GM12878 (cell line): ENCODE data around the gene PLCG2. TPM values are rescaled to one million over a fixed set of nuclear protein-coding genes. Genes with fewer than 3 reads are reported as not detected.

ENCODE experiments used
- BCLAF1 ChIP-seq: fragments of 450-650 bp; IDR thresholded peaks from 2 replicates; pipeline ENCODE4 v1.6.1; 2017; ENCODE audit warnings: antibody characterized with exemption, mild to moderate bottlenecking, moderate library complexity
- CBX5 ChIP-seq: sonication (generic); IDR thresholded peaks from 2 replicates; pipeline ENCODE4 v1.6.1; 2016; ENCODE audit warnings: low read depth, moderate library complexity, mild to moderate bottlenecking, inconsistent platforms
- CEBPB ChIP-seq, 2 experiments: fragments of 150-350 bp in 1 of 2; IDR thresholded peaks; 2 replicates each; pipeline ENCODE4 v1.6.1; 2012 to 2014; ENCODE audit warnings: low read depth in 2 of 2, low read length in 2 of 2, borderline replicate concordance in 1 of 2, inconsistent platforms in 1 of 2
- EED ChIP-seq: sonication (generic); IDR thresholded peaks from 2 replicates; pipeline ENCODE4 v1.6.1; 2016; ENCODE audit warnings: antibody characterized with exemption, low read depth
- EGR1 ChIP-seq, 2 experiments: IDR thresholded peaks; 1 replicate in 1 of 2; 2 replicates in 1 of 2; pipeline ENCODE4 v1.6.1; 2011 to 2012; ENCODE audit warnings: low read depth in 2 of 2, low read length in 2 of 2, borderline replicate concordance in 1 of 2, mild to moderate bottlenecking in 1 of 2, moderate library complexity in 1 of 2
- ESRRA ChIP-seq: IDR thresholded peaks from 2 replicates; pipeline ENCODE4 v1.6.1; 2012; ENCODE audit warnings: mild to moderate bottlenecking, low read length, improper control_type of control experiment
- ETV6 ChIP-seq, 2 experiments: fragments of 450-650 bp in 1 of 2; IDR thresholded peaks in 1 of 2; conservative IDR thresholded peaks in 1 of 2; 2 replicates each; pipeline ENCODE4 v1.6.1; 2014; ENCODE audit warnings: antibody characterized with exemption in 1 of 2, borderline replicate concordance in 1 of 2, low read depth in 1 of 2, mild to moderate bottlenecking in 1 of 2, moderate library complexity in 1 of 2
- FOXK2 ChIP-seq: fragments of 450-650 bp; IDR thresholded peaks from 2 replicates; pipeline ENCODE4 v1.6.1; 2017; ENCODE audit warnings: mild to moderate bottlenecking, moderate library complexity
- IKZF2 ChIP-seq, 2 experiments: fragments of 450-650 bp; IDR thresholded peaks; 2 replicates each; pipeline ENCODE4 v1.6.1; 2017; ENCODE audit warnings: mild to moderate bottlenecking in 2 of 2, moderate library complexity in 2 of 2
- IRF4 ChIP-seq: IDR thresholded peaks from 2 replicates; pipeline ENCODE4 v1.6.1; 2011; ENCODE audit warnings: low read depth, low read length
- JUND ChIP-seq: IDR thresholded peaks from 2 replicates; pipeline ENCODE4 v1.6.1; 2012; ENCODE audit warnings: low read depth, mild to moderate bottlenecking, low read length, improper control_type of control experiment, moderate library complexity
- PAX5 ChIP-seq: IDR thresholded peaks from 2 replicates; pipeline ENCODE4 v1.6.1; 2011; ENCODE audit warnings: low read depth, low read length, borderline replicate concordance
- POU2F2 ChIP-seq: IDR thresholded peaks from 3 replicates; pipeline ENCODE4 v1.6.1; 2011; ENCODE audit warnings: low read depth, mild to moderate bottlenecking, low read length, borderline replicate concordance
- RB1 ChIP-seq: fragments of 450-650 bp; formaldehyde crosslinking; IDR thresholded peaks from 2 replicates; pipeline ENCODE4 v1.6.1; 2017; ENCODE audit warnings: mild to moderate bottlenecking, borderline replicate concordance
- RFX5 ChIP-seq: IDR thresholded peaks from 2 replicates; pipeline ENCODE4 v1.6.1; 2011; ENCODE audit warnings: low read depth, low read length, improper control_type of control experiment
- RUNX3 ChIP-seq: IDR thresholded peaks from 2 replicates; pipeline ENCODE4 v1.6.1; 2012; ENCODE audit warnings: low read length, inconsistent platforms
- SIN3A ChIP-seq: IDR thresholded peaks from 2 replicates; pipeline ENCODE4 v1.6.1; 2012; ENCODE audit warnings: low read depth, low read length, improper control_type of control experiment
- SMAD1 ChIP-seq: fragments of 450-650 bp; IDR thresholded peaks from 2 replicates; pipeline ENCODE4 v1.6.1; 2018; ENCODE audit warnings: mild to moderate bottlenecking, low read depth; ENCODE audit not compliant: partially characterized antibody
- TCF7 ChIP-seq: IDR thresholded peaks from 2 replicates; pipeline ENCODE4 v1.6.1; 2014; ENCODE audit warnings: antibody characterized with exemption, borderline replicate concordance
- WRNIP1 ChIP-seq: IDR thresholded peaks from 2 replicates; pipeline ENCODE4 v1.6.1; 2011; ENCODE audit warnings: low read depth, low read length, improper control_type of control experiment, borderline replicate concordance
- ZNF207 ChIP-seq: fragments of 450-650 bp; IDR thresholded peaks from 2 replicates; pipeline ENCODE4 v1.6.1; 2014; ENCODE audit warnings: antibody characterized with exemption, mild to moderate bottlenecking, borderline replicate concordance
- ZNF274 ChIP-seq: IDR thresholded peaks from one replicate; pipeline ENCODE4 v1.8.0; 2011; ENCODE audit not compliant: insufficient read length, insufficient read depth
- polyA plus RNA-seq, 11 experiments: library from polyadenylated mRNA; depleted of rRNA in 4 of 11; unstranded in 6 of 11; stranded (reverse) in 5 of 11; fragments of >200 nt; fragmentation: Nextera tagmentation in 4 of 11; fragmentation: Illumina TruSeq in 1 of 11; extraction: Ambion mirVana in 4 of 11; extraction: Trizol in 1 of 11; gene quantifications; 1 replicate in 1 of 11; 2 replicates in 10 of 11; pipeline versions ENCODE4 v1.2.1 to v1.2.3, GENCODE V29; 2011 to 2016; ENCODE audit warnings: inconsistent platforms in 2 of 11, missing spikeins in 2 of 11, low read depth in 1 of 11
- total RNA-seq, 4 experiments: library from RNA; depleted of rRNA in 3 of 4; stranded (reverse); fragments of >200 nt in 3 of 4; fragmentation: Illumina TruSeq in 1 of 4; extraction: Trizol in 1 of 4; gene quantifications; 2 replicates each; pipeline versions ENCODE4 v1.2.1 to v1.2.3, GENCODE V29; 2013 to 2021
- TF ChIP-seq, protein P1 (sequence below): fragments of 450-650 bp; formaldehyde crosslinking; IDR thresholded peaks from 2 replicates; pipeline ENCODE4 v1.5.0; 2022; ENCODE audit warnings: mild to moderate bottlenecking, missing genetic modification characterization

Gene PLCG2
- total and polyA plus RNA-seq, 10 of the 15 experiments (the other 5 are each of a cell fraction or from before 2014, with no cell fraction given), result 47.6 to 256 (median 149) TPM

DNA sequence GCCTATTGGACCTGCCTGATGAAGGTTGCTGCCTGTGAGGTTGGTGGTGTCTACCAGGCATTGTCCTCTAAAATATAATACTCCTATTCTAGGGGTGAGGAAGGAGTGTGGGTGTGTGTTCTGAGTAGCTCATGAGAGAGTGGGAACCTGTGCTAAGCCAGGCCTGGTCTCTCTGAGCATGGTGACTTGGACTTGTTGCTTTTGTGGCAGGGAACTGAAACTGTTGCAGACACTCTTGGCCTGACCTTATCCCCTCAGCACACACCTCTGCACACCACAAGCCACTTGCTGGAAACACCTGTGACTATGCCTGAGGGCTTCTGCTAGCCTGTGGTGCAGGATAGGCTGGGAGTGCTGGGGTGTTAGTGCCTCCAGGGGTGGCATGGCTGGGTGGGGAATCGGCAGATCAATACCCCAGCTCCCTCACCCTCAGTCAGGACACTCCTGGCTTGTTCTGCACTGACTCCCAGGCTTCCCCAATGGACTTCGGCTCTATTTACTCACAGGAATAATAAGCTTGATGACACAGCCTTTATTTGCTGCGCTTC lies 29.9 kb downstream of the PLCG2 start (continued):
- TF ChIP-seq RUNX3 (no peak), ESRRA (no peak; the same call in 1 of the 2 replicates), WRNIP1 (no peak), SMAD1 (peak; percentile 61), RFX5 (no peak), CBX5 (no peak), JUND (no peak), ZNF207 (no peak), EGR1 (IDR thresholded peaks at IDR 0.05; ENCODE audit: borderline replicate concordance in 1 of 2, low read depth in 2 of 2, low read length in 2 of 2) (no peak), RB1 (0 out of 2 replicates have a peak, but pooled peaks have one; percentile 28), BCLAF1 (no peak), TCF7 (no peak; the same call in 1 of the 2 replicates), ZNF274 (no peak), IRF4 (peak; percentile 98), EED (peak; percentile 99), IKZF2 (IDR thresholded peaks at IDR 0.05) (peak; percentile 99), POU2F2 (peak; percentile 88), ETV6 (conservative IDR thresholded peaks at IDR 0.05 in 1 of 2, IDR thresholded peaks at IDR 0.05 in 1 of 2; ENCODE audit: borderline replicate concordance in 1 of 2, low read depth in 1 of 2) (peak in 1 of 2 experiments; percentile 91; a peak in 2 of 4 replicates), SIN3A (no peak), FOXK2 (peak; percentile 76), CEBPB (IDR thresholded peaks at IDR 0.05; ENCODE audit: borderline replicate concordance in 1 of 2, low read depth in 2 of 2, low read length in 2 of 2) (0 out of 4 replicates have a peak, but pooled peaks of 1 of the 2 experiments have one; percentile 10), PAX5 (peak; percentile 97)
- TF ChIP-seq, protein P1, sequence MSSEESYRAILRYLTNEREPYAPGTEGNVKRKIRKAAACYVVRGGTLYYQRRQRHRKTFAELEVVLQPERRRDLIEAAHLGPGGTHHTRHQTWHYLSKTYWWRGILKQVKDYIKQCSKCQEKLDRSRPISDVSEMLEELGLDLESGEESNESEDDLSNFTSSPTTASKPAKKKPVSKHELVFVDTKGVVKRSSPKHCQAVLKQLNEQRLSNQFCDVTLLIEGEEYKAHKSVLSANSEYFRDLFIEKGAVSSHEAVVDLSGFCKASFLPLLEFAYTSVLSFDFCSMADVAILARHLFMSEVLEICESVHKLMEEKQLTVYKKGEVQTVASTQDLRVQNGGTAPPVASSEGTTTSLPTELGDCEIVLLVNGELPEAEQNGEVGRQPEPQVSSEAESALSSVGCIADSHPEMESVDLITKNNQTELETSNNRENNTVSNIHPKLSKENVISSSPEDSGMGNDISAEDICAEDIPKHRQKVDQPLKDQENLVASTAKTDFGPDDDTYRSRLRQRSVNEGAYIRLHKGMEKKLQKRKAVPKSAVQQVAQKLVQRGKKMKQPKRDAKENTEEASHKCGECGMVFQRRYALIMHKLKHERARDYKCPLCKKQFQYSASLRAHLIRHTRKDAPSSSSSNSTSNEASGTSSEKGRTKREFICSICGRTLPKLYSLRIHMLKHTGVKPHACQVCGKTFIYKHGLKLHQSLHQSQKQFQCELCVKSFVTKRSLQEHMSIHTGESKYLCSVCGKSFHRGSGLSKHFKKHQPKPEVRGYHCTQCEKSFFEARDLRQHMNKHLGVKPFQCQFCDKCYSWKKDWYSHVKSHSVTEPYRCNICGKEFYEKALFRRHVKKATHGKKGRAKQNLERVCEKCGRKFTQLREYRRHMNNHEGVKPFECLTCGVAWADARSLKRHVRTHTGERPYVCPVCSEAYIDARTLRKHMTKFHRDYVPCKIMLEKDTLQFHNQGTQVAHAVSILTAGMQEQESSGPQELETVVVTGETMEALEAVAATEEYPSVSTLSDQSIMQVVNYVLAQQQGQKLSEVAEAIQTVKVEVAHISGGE (CRISPR knock-in tag), result no peak
